Hepatocyte (in vitro differentiated cells): Measurements from ENCODE around the gene ING4.

ENCODE experiments used
- EZH2 ChIP-seq: fragments of 200-600 bp; sonication (generic); IDR thresholded peaks from 2 replicates; pipeline ENCODE4 v1.6.1; 2016; ENCODE audit warnings: antibody characterized with exemption, mild to moderate bottlenecking, borderline replicate concordance
- EZH2phosphoT487 ChIP-seq: fragments of 200-600 bp; sonication (generic); IDR thresholded peaks from one replicate; pipeline ENCODE4 v1.6.1; 2018; ENCODE audit warnings: antibody characterized with exemption, mild to moderate bottlenecking, low read depth, moderate library complexity; ENCODE audit not compliant: unreplicated experiment, severe bottlenecking
- TF ChIP-seq, protein P1 (sequence below): fragments of 200-600 bp; sonication (generic); IDR thresholded peaks from 2 replicates; pipeline ENCODE4 v1.5.1; 2016; ENCODE audit warnings: antibody characterized with exemption, mild to moderate bottlenecking; ENCODE audit not compliant: poor library complexity

DNA sequence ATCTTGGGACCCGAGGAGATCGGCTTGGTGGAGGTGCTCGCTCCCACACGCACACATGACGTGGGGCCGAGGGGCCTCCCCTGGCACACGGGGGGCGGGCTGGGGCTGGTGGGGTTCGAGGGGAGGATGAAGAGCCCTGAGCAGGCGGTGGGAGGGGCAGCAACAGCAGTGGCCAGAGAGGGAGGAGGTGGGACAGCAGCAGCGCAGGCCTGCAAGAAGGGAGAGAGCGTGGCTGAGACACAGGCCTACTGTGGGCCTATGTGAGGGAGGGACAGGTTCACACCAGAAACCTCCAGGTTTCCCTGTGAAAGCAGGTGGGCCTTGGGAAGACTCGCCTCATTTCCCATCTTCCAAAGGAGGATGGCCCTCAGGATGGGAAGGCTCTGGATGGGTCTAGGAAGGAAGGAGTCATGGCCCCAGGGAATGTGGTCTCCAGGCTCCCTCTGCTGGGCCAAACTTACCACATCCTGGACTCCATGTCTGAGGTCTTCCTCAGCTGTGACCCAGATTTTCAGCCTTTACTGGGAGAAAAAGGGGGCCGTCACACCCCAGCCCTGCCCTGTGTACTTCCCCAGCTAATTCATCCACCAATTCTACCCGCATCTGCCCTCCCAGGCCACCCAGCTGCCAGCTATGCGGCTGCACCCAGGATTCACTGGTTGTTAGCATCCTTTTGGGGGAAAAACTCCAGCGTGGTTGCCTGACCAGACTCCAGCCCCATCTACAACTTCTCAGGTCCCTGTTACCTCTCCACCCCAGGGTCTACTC lies 34.8 kb upstream of the ING4 start:
- TF ChIP-seq EZH2 (no peak), EZH2phosphoT487 (no peak)
- TF ChIP-seq, protein P1, sequence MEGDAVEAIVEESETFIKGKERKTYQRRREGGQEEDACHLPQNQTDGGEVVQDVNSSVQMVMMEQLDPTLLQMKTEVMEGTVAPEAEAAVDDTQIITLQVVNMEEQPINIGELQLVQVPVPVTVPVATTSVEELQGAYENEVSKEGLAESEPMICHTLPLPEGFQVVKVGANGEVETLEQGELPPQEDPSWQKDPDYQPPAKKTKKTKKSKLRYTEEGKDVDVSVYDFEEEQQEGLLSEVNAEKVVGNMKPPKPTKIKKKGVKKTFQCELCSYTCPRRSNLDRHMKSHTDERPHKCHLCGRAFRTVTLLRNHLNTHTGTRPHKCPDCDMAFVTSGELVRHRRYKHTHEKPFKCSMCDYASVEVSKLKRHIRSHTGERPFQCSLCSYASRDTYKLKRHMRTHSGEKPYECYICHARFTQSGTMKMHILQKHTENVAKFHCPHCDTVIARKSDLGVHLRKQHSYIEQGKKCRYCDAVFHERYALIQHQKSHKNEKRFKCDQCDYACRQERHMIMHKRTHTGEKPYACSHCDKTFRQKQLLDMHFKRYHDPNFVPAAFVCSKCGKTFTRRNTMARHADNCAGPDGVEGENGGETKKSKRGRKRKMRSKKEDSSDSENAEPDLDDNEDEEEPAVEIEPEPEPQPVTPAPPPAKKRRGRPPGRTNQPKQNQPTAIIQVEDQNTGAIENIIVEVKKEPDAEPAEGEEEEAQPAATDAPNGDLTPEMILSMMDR = peak; percentile 43
